ENCODE data around the gene GABBR2. TPM values are rescaled to one million over a fixed set of nuclear protein-coding genes. Genes with fewer than 3 reads are reported as not detected.

GABBR2 gene
- total and polyA plus RNA-seq, 2 experiments from 2014 or later = 0.89 to 1.3 TPM

DNA sequence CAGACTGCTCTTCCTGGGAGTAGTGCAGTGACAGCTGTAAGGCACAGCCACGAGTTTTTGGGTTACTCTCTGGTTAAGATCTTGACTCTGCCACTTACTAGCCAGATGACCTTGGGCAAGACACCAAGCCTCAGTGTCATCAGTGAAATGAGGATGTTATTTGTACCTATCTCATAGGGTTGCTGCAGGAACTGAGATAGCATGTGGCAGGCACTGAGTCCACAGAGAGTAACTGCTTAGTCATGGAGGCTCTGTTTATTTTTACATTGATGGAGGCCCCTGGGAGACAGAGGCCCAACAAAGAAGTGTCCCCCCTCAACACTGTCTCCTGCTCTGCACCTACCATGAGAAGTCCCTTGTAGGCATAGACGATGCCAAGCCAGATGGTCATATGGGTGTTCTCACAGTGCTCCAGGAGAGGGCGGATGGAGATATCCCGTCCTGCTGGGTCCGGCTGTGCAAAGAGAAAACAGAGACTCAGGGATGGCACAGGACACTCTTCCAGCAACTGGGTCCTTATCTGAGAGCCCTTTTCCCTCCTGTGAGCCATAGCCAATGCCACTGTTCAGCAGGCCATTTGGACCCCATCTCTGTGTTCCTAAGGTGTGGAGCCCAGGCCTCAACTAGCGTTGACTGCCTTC lies 397.9 kb downstream of the GABBR2 start:
- Histone ChIP-seq H3F3A (replicated peaks; ENCODE audit: low read depth) (no peaks in the 10 kb centered on the region), H4K20me1 (replicated peaks; ENCODE audit: insufficient read depth) (no peaks in the 10 kb centered on the region; the same call in 1 of the 2 replicates), H3K27me3 (ENCODE audit: insufficient read depth) (no peaks in the 10 kb centered on the region), H3K9me2 (ENCODE audit: insufficient read depth) (0 out of 2 replicates have a peak, but pooled peaks cover 4% of the 10 kb centered on the region), H3K79me2 (replicated peaks; ENCODE audit: insufficient read depth) (no peaks in the 10 kb centered on the region), H3K4me2 (no peak overlapping the region), H3K4me3 (no peak overlapping the region), H2AFZ (no peak overlapping the region), H3K27ac (ENCODE audit: low read depth) (no peak overlapping the region), H3K36me3 (ENCODE audit: insufficient read depth) (no peaks in the 10 kb centered on the region), H3K4me1 (ENCODE audit: insufficient read depth) (peaks cover 11% of the 10 kb centered on the region; the same call in 1 of the 2 replicates)
- Mint-ChIP-seq H3K9me3 (no peaks in the 10 kb centered on the region), H3K27ac (no peak overlapping the region), H3K4me3 (no peak overlapping the region), H3K4me1 (peaks cover 12% of the 10 kb centered on the region; the same call in 2 of the 3 replicates), H3K27me3 (ENCODE audit: insufficient read depth, low read depth, poor library complexity) (peaks cover 3% of the 10 kb centered on the region), H3K36me3 (ENCODE audit: low read depth) (no peaks in the 10 kb centered on the region)
- no peak for ATAC-seq
- DNase-seq (ENCODE audit: low spot score) = no peak
- TF ChIP-seq CREB1 (CRISPR knock-in tag; IDR thresholded peaks at IDR 0.05; ENCODE audit: low read depth) = no peak
- no peak for TF ChIP-seq EZH2phosphoT487 (IDR thresholded peaks at IDR 0.05; ENCODE audit: unreplicated experiment)
- no peak for TF ChIP-seq NANOG (IDR thresholded peaks at IDR 0.05; ENCODE audit: borderline replicate concordance)
- TF ChIP-seq, protein P1, sequence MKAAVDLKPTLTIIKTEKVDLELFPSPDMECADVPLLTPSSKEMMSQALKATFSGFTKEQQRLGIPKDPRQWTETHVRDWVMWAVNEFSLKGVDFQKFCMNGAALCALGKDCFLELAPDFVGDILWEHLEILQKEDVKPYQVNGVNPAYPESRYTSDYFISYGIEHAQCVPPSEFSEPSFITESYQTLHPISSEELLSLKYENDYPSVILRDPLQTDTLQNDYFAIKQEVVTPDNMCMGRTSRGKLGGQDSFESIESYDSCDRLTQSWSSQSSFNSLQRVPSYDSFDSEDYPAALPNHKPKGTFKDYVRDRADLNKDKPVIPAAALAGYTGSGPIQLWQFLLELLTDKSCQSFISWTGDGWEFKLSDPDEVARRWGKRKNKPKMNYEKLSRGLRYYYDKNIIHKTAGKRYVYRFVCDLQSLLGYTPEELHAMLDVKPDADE (IDR thresholded peaks at IDR 0.05) = no peak
- TF ChIP-seq EZH2 (IDR thresholded peaks at IDR 0.05; ENCODE audit: low read depth, unreplicated experiment) = no peak
- no peak for TF ChIP-seq ZNF114 (CRISPR knock-in tag; IDR thresholded peaks at IDR 0.05)
- TF ChIP-seq, protein P2, sequence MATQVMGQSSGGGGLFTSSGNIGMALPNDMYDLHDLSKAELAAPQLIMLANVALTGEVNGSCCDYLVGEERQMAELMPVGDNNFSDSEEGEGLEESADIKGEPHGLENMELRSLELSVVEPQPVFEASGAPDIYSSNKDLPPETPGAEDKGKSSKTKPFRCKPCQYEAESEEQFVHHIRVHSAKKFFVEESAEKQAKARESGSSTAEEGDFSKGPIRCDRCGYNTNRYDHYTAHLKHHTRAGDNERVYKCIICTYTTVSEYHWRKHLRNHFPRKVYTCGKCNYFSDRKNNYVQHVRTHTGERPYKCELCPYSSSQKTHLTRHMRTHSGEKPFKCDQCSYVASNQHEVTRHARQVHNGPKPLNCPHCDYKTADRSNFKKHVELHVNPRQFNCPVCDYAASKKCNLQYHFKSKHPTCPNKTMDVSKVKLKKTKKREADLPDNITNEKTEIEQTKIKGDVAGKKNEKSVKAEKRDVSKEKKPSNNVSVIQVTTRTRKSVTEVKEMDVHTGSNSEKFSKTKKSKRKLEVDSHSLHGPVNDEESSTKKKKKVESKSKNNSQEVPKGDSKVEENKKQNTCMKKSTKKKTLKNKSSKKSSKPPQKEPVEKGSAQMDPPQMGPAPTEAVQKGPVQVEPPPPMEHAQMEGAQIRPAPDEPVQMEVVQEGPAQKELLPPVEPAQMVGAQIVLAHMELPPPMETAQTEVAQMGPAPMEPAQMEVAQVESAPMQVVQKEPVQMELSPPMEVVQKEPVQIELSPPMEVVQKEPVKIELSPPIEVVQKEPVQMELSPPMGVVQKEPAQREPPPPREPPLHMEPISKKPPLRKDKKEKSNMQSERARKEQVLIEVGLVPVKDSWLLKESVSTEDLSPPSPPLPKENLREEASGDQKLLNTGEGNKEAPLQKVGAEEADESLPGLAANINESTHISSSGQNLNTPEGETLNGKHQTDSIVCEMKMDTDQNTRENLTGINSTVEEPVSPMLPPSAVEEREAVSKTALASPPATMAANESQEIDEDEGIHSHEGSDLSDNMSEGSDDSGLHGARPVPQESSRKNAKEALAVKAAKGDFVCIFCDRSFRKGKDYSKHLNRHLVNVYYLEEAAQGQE (IDR thresholded peaks at IDR 0.05; ENCODE audit: unreplicated experiment) = no peak
- TF ChIP-seq, protein P3, sequence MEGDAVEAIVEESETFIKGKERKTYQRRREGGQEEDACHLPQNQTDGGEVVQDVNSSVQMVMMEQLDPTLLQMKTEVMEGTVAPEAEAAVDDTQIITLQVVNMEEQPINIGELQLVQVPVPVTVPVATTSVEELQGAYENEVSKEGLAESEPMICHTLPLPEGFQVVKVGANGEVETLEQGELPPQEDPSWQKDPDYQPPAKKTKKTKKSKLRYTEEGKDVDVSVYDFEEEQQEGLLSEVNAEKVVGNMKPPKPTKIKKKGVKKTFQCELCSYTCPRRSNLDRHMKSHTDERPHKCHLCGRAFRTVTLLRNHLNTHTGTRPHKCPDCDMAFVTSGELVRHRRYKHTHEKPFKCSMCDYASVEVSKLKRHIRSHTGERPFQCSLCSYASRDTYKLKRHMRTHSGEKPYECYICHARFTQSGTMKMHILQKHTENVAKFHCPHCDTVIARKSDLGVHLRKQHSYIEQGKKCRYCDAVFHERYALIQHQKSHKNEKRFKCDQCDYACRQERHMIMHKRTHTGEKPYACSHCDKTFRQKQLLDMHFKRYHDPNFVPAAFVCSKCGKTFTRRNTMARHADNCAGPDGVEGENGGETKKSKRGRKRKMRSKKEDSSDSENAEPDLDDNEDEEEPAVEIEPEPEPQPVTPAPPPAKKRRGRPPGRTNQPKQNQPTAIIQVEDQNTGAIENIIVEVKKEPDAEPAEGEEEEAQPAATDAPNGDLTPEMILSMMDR (conservative IDR thresholded peaks at IDR 0.05; ENCODE audit: low read depth in 2 of 2) = no peak

Data from GM23338 (cell line).